ENCODE data around the gene C2orf49. TPM values are rescaled to one million over a fixed set of nuclear protein-coding genes. Genes with fewer than 3 reads are reported as not detected.

C2orf49 gene
- total and polyA plus RNA-seq, 9 of the 15 experiments (the other 6 are each of a cell fraction or from before 2014, with no cell fraction given), result 17.9 to 38.2 (median 25.6) TPM

- TF ChIP-seq GABPB1 (CRISPR knock-in tag; IDR thresholded peaks at IDR 0.05) (peak; percentile 97), ZNF41 (CRISPR knock-in tag; conservative IDR thresholded peaks at IDR 0.05) (0 out of 2 replicates have a peak, but pooled peaks have one; percentile 36), PHF20 (IDR thresholded peaks at IDR 0.05; ENCODE audit: partially characterized antibody) (peak; percentile 100), PHF21A (IDR thresholded peaks at IDR 0.05; ENCODE audit: borderline replicate concordance, low read depth) (no peak), XRCC3 (IDR thresholded peaks at IDR 0.05) (no peak), ZKSCAN3 (CRISPR knock-in tag; IDR thresholded peaks at IDR 0.05) (no peak), SMAD3 (CRISPR knock-in tag; conservative IDR thresholded peaks at IDR 0.05) (no peak), KHSRP (IDR thresholded peaks at IDR 0.05) (peak; percentile 98), ZBTB8A (IDR thresholded peaks at IDR 0.05; ENCODE audit: partially characterized antibody) (no peak), HBP1 (CRISPR knock-in tag; IDR thresholded peaks at IDR 0.05) (peak; percentile 79; the same call in 1 of the 2 replicates), ZNF586 (CRISPR knock-in tag; conservative IDR thresholded peaks at IDR 0.05) (no peak), ZNF76 (CRISPR knock-in tag; IDR thresholded peaks at IDR 0.05; ENCODE audit: borderline replicate concordance) (peak; percentile 41; the same call in 1 of the 2 replicates), PHF8 (IDR thresholded peaks at IDR 0.05; ENCODE audit: borderline replicate concordance, low read length) (peak; percentile 66; the same call in 1 of the 2 replicates), FOXP1 (CRISPR knock-in tag; IDR thresholded peaks at IDR 0.05) (no peak), ZC3H8 (IDR thresholded peaks at IDR 0.05) (no peak), TAF15 (IDR thresholded peaks at IDR 0.05; ENCODE audit: low read depth, low read length) (no peak), BRD9 (IDR thresholded peaks at IDR 0.05; ENCODE audit: low read depth, partially characterized antibody) (peak; percentile 81), ZNF695 (CRISPR knock-in tag; IDR thresholded peaks at IDR 0.05) (no peak), MLX (CRISPR knock-in tag; conservative IDR thresholded peaks at IDR 0.05) (0 out of 4 replicates have a peak, but pooled peaks of 1 of the 2 experiments have one; percentile 70), SMC3 (conservative IDR thresholded peaks at IDR 0.05; ENCODE audit: insufficient read depth, low read depth, low read length) (no peak), ARHGAP35 (IDR thresholded peaks at IDR 0.05; ENCODE audit: partially characterized antibody) (no peak), SNRNP70 (optimal IDR thresholded peaks at IDR 0.05; ENCODE audit: low read depth, low read length) (no peak), ZNF57 (CRISPR knock-in tag; IDR thresholded peaks at IDR 0.05) (no peak), ZNF143 (CRISPR knock-in tag; IDR thresholded peaks at IDR 0.05) (peak; percentile 78)
- TF ChIP-seq, protein P1, sequence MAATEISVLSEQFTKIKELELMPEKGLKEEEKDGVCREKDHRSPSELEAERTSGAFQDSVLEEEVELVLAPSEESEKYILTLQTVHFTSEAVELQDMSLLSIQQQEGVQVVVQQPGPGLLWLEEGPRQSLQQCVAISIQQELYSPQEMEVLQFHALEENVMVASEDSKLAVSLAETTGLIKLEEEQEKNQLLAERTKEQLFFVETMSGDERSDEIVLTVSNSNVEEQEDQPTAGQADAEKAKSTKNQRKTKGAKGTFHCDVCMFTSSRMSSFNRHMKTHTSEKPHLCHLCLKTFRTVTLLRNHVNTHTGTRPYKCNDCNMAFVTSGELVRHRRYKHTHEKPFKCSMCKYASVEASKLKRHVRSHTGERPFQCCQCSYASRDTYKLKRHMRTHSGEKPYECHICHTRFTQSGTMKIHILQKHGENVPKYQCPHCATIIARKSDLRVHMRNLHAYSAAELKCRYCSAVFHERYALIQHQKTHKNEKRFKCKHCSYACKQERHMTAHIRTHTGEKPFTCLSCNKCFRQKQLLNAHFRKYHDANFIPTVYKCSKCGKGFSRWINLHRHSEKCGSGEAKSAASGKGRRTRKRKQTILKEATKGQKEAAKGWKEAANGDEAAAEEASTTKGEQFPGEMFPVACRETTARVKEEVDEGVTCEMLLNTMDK (IDR thresholded peaks at IDR 0.05; ENCODE audit: borderline replicate concordance, insufficient read depth, low read depth, low read length, poor library complexity, severe bottlenecking), result no peak
These were observed at the start of gene C2orf49 (continued) for GRCh38 chr2:105337122-105338019.

Data from K562 (cell line).